HTERT RPE-1 (cell line): ENCODE results near the gene FBLN5.

Experiments
- in situ Hi-C: fragments of 300-500 bp; cut with MboI; formaldehyde crosslinking; loops from 4 replicates; pipeline ENCODE4 v1.14.3; 2020; ENCODE audit warnings: low sequenced_read_pairs

Gene FBLN5, protein sequence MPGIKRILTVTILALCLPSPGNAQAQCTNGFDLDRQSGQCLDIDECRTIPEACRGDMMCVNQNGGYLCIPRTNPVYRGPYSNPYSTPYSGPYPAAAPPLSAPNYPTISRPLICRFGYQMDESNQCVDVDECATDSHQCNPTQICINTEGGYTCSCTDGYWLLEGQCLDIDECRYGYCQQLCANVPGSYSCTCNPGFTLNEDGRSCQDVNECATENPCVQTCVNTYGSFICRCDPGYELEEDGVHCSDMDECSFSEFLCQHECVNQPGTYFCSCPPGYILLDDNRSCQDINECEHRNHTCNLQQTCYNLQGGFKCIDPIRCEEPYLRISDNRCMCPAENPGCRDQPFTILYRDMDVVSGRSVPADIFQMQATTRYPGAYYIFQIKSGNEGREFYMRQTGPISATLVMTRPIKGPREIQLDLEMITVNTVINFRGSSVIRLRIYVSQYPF

DNA sequence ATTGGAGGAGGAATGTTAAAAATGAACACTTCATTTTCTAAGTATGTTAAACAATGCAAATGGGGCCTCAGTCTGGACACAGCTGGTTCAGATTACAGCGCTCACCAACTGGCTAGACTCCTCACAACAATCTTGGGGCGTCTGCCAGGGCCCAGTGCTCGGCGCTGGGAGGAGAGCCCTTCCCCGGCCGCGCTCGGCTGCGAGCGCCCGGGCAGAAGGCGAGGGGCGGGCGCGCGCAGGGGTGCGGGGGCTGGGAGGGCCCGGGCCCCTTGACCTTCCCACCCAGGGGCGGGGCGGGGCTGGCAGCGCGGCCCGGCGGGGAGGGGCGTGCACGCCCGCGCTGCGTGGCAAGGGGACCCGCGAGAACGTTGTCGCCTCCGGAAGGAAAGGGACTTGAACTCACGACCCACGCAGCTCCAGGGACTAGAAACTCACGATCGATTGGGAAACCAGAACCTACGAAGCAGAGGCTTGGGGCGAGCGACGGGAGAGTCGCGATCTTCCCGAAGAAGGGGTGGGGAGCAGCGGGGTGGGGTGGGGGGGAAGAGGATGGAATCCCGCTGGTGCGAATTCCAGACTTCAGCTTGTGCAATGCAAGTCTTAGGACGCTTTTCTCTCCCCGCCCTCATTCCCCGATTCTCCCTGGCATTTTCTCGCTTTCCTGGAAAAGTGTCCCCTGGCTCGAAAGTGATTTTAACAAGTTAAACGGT lies at the start of gene FBLN5:
FBLN5 (minus strand) TSS at position 220 of the 710 bp plus-strand sequence. CDS start 465 bp downstream, outside the sequence.
- in situ Hi-C loops = no loop called here

DNA sequence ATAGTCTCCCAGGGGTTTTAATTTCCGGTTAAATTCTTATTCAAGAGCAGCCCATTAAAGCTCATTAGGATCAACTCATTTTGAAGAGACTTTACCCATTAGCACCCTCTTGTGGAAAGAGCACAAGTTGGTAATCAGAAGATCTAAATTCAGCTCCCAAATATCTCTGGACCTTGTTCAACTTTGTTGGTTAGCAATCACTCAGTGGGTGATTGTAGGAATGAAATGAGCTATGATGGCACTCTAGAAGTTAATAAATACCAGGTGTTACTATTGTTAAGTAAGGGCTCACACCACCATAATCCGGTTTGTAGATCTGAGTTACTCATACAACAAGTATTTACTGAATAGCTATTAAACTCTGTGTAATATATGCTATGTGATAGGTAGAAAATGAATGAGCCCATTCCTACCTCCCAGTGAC lies 49.5 kb upstream of the FBLN5 start:
- in situ Hi-C loops = no loop called here

GRCh38 chr14:91987192-91987591 lies 39.7 kb upstream of the FBLN5 start:
- in situ Hi-C loops = no loop called here

DNA sequence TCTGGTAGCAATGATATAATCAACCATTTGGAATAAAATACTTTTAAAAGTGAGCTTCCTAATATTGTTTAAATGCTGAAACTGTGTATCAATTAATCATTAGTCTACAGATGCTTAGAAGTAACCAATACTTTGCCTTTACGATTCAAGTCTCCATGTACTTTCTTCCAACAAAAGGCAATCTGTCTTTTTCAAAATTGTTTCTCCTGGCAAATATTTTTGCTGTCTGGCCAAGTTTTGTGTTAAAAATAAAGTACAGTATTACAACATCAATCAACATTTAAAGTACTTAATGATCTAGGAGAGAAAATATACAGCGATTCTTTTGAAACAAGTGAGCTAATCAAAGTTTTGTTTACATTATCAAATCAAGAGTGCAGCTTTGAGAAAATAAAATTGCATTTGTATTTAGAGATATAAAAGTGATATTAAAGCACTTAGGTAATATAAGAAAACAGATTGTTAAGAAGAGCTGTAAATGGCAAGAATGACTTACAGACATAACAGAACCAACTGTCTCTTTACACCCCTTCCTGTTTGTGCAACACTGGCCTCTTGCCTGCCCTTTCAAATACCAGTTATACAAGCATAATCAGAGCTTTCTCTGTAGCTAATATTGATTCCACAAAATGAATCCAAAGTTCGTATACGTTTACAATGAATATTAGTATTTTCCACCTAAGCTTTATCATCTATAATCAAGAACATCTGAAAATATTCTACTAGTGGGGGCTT lies 38.2 kb upstream of the FBLN5 start:
- in situ Hi-C loops = no loop called here

GRCh38 chr14:91985008-91985407 lies 37.5 kb upstream of the FBLN5 start:
- in situ Hi-C loops = no loop called here

DNA sequence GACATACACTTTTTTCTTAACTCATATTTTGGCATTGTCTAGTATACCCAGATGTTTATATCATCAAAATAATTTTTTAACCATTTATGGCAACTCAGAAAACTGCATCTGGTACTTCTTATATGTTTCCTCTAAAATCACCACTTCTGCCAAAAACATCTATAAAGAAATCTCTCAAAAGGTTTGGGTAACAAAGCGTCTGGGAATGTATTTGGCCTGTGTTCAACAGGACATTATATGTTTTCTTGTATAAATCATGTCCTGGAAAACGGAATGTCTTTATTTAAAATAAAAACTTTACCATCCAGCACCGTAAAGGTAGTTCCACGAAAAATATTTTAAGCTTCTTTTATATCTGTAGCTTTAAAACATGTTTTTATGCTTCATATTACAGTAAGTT lies 36.1 kb upstream of the FBLN5 start:
- in situ Hi-C loops = no loop called here

DNA sequence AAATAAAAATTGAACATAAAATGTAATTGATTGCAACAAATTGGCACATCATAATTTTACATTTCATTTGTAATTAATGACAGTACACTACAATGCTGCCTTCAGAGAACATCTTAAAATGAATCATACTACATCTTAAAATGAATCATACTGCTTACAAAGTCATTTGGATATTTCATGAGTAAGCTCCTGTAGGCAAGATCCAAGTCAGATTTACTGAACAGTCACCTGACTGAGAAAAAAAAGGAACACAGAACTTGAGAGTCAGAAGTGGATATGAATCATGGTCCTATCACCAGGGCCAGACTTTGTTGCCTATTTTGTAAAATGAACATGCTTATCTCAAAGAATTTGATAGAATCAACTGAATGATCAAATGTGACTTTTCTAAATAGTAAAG lies 32.7 kb upstream of the FBLN5 start:
- in situ Hi-C loops = no loop called here

- in situ Hi-C loops = no loop called here
These were observed 30.4 kb upstream of the FBLN5 start for GRCh38 chr14:91977884-91978283.

GRCh38 chr14:91975763-91976162 lies 28.3 kb upstream of the FBLN5 start:
- in situ Hi-C loops = no loop called here

GRCh38 chr14:91971188-91971778 lies 23.8 kb upstream of the FBLN5 start:
- in situ Hi-C loops = no loop called here

GRCh38 chr14:91968280-91968679 lies 20.8 kb upstream of the FBLN5 start:
- in situ Hi-C loops = no loop called here

GRCh38 chr14:91964724-91965123 lies 17.2 kb upstream of the FBLN5 start:
- in situ Hi-C loops = no loop called here

- in situ Hi-C loops = no loop called here
These were observed 16.5 kb upstream of the FBLN5 start for GRCh38 chr14:91964011-91964410.

GRCh38 chr14:91963465-91963864 lies 16.0 kb upstream of the FBLN5 start:
- in situ Hi-C loops = no loop called here

DNA sequence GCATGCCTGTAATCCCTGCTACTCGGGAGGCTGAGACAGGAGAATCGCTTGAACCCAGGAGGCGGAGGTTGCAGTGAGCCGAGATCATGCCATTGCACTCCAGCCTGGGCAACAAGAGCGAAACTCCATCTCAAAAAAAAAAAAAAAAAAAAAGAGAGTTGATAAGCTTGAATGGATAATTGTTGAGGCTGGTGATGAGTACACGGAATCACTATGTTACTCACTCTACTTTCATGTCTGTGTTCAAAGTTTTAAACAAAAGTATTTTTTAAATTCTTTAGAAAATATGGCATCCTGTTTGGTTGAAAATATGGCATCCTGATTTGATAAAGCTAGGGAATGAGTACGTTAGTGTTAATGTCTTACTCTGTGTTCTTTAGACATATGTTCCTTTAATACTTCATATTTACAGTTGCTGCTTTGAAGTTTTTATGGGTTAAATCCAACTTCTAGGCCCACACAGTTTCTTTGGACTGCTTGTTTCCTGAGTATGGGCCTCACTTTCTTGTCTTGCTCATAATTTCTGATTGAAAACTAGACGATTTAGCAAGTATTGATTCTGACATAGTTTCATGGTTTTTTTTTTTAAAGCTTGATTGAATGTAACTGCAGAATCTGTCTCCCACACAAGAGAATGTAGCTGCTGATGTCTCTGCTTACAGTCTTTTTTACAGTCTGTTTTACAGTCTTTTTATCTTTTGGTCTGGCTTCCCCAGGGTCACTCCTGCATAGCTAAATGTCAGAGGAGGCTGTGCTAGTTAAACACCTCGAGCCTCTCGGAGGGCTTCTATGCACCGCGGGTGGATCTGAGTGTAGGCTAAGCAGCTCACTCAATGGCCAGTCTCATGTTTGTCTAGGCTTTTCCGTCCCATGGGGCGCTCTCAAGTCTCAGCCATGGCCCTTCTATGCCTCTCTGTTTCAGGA lies 14.1 kb upstream of the FBLN5 start:
- in situ Hi-C loops = no loop called here

GRCh38 chr14:91957876-91958313 lies 10.4 kb upstream of the FBLN5 start:
- in situ Hi-C loops = no loop called here

GRCh38 chr14:91956616-91957015 lies 9.1 kb upstream of the FBLN5 start:
- in situ Hi-C loops = no loop called here

- in situ Hi-C loops = no loop called here
These were observed 7.7 kb upstream of the FBLN5 start for GRCh38 chr14:91955168-91955567.

- in situ Hi-C loops = no loop called here
These were observed 5.9 kb upstream of the FBLN5 start for GRCh38 chr14:91953170-91953985.
